K562 (cell line): ENCODE data around the gene C1QTNF6. TPM values are rescaled to one million over a fixed set of nuclear protein-coding genes. Genes with fewer than 3 reads are reported as not detected.

Source experiments
- ATAC-seq: fragments of 200-7000 bp; cut with Tn5 transposase; 3 replicates; pipeline ENCODE4 v1.9.1; 2020; ENCODE audit warnings: moderate library complexity
- BruUV-seq: library from RNA; stranded (reverse); fragments of 400-500 nt; replicated peaks from 2 replicates; lab custom pipeline; 2021; lab: Mats Ljungman, UMichigan
- CTCF ChIA-PET: fragments of 300-600 bp; formaldehyde crosslinking; extraction: SDS; loops from one replicate; lab custom pipeline; 2021; ENCODE audit warnings: low intra/inter-chr PET ratio; lab: Yijun Ruan, JAX
- POLR2A ChIA-PET: fragments of 300-600, 350-650 bp; sonication (Branson Sonifier 250); formaldehyde crosslinking; extraction: SDS; loops from one replicate; lab custom pipeline; 2021; ENCODE audit warnings: antibody characterized with exemption, inconsistent platforms; lab: Yijun Ruan, JAX
- DNase-seq, 4 experiments: peaks; one replicate each; pipeline versions ENCODE4 v3.0.0 to v3.0.0-alpha.2; 2011 to 2018; ENCODE audit warnings: low spot score in 3 of 4, mixed read lengths in 3 of 4; ENCODE audit errors: extremely low read depth in 1 of 4
- FAIRE-seq: peaks from 2 replicates; lab custom pipeline; 2011; peaks lifted over from hg19 to GRCh38; lab: Jason Lieb, UNC
- H2AFZ ChIP-seq: 2 replicates; pipeline ENCODE4 v1.6.0; 2011; ENCODE audit warnings: low read depth, low read length, control low read depth, inconsistent platforms
- H3K27ac ChIP-seq: fragments of 200-600 bp; 3 replicates; pipeline ENCODE4 v1.8.0; 2011; ENCODE audit warnings: low read depth, mild to moderate bottlenecking, control low read depth, inconsistent platforms, low read length, moderate library complexity, mixed read lengths; ENCODE audit errors: extremely low read depth
- H3K27me3 ChIP-seq, 2 experiments: fragments of 300-600 bp in 1 of 2; 2 replicates in 1 of 2; 3 replicates in 1 of 2; pipeline versions ENCODE4 v1.6.0 to v1.8.0; 2011; ENCODE audit warnings: inconsistent platforms in 2 of 2, low read length in 2 of 2, mild to moderate bottlenecking in 1 of 2, mixed read lengths in 1 of 2, moderate library complexity in 1 of 2; ENCODE audit not compliant: control insufficient read depth in 2 of 2, insufficient read depth in 2 of 2
- H3K36me3 ChIP-seq: fragments of 300-600 bp; 3 replicates; pipeline ENCODE4 v1.8.0; 2011; ENCODE audit warnings: mild to moderate bottlenecking, low read length, inconsistent platforms; ENCODE audit not compliant: control insufficient read depth, insufficient read depth
- H3K4me1 ChIP-seq, 2 experiments: fragments of 200-600 bp in 1 of 2; replicated peaks in 1 of 2; 2 replicates in 1 of 2; 3 replicates in 1 of 2; pipeline versions ENCODE4 v1.5.1 to v1.8.0; 2011; ENCODE audit warnings: inconsistent platforms in 2 of 2, low read length in 2 of 2, mild to moderate bottlenecking in 1 of 2, mixed read lengths in 1 of 2, moderate library complexity in 1 of 2; ENCODE audit not compliant: control insufficient read depth in 2 of 2, insufficient read depth in 2 of 2
- H3K4me2 ChIP-seq: 2 replicates; pipeline ENCODE4 v1.6.1; 2011; ENCODE audit warnings: low read length, control low read depth, inconsistent platforms, mixed read lengths; ENCODE audit not compliant: insufficient read depth
- H3K4me3 ChIP-seq: fragments of 200-600 bp; sonication (generic), shearing (Covaris generic); 2 replicates; pipeline ENCODE4 v1.5.1; 2016; ENCODE audit warnings: control low read depth, inconsistent platforms
- H3K79me2 ChIP-seq: fragments of 200-600 bp; 3 replicates; pipeline ENCODE4 v1.8.0; 2011; ENCODE audit warnings: low read length, inconsistent platforms; ENCODE audit not compliant: control insufficient read depth, insufficient read depth
- H3K9ac ChIP-seq, 2 experiments: 2 replicates each; pipeline versions ENCODE4 v1.6.0 to v1.6.1; 2011; ENCODE audit warnings: low read depth in 2 of 2, low read length in 2 of 2, control low read depth in 1 of 2, inconsistent platforms in 1 of 2, mild to moderate bottlenecking in 1 of 2, mixed read lengths in 1 of 2; ENCODE audit not compliant: insufficient read depth in 1 of 2
- H3K9me1 ChIP-seq: one replicate; pipeline ENCODE4 v1.6.0; 2011; ENCODE audit warnings: inconsistent platforms, mild to moderate bottlenecking, low read length, moderate library complexity; ENCODE audit not compliant: control insufficient read depth, insufficient read depth
- H3K9me3 ChIP-seq: replicated peaks from 2 replicates; pipeline ENCODE4 v1.5.1; 2011; ENCODE audit warnings: low read depth, low read length, inconsistent platforms; ENCODE audit not compliant: control insufficient read depth, insufficient read depth
- H4K20me1 ChIP-seq: replicated peaks from 2 replicates; pipeline ENCODE4 v1.6.1; 2011; ENCODE audit warnings: low read length, inconsistent platforms, mixed read lengths; ENCODE audit not compliant: control insufficient read depth, insufficient read depth
- EP400 ChIP-seq: fragments of 450-650 bp; IDR thresholded peaks from 2 replicates; pipeline ENCODE4 v1.6.1; 2017; ENCODE audit warnings: antibody characterized with exemption, mild to moderate bottlenecking, moderate library complexity
- POLR3A ChIP-seq: IDR thresholded peaks from 2 replicates; pipeline ENCODE4 v1.6.1; 2011; ENCODE audit warnings: borderline replicate concordance, mild to moderate bottlenecking, moderate library complexity; ENCODE audit not compliant: insufficient read length, insufficient read depth; ENCODE audit errors: extremely low read depth
- RBM25 ChIP-seq: fragments of 200-400 bp; formaldehyde crosslinking; IDR thresholded peaks from 2 replicates; pipeline ENCODE4 v1.6.1; 2018; ENCODE audit warnings: low read length, low read depth, moderate library complexity; ENCODE audit not compliant: severe bottlenecking
- RFX1 ChIP-seq: fragments of 450-650 bp; IDR thresholded peaks from 2 replicates; pipeline ENCODE4 v1.6.1; 2016; ENCODE audit warnings: mild to moderate bottlenecking, moderate library complexity
- RUNX1 ChIP-seq: sonication (generic); IDR thresholded peaks from 2 replicates; pipeline ENCODE4 v1.6.1; 2016; ENCODE audit warnings: antibody characterized with exemption, low read depth
- SRSF1 ChIP-seq: fragments of 200-400 bp; formaldehyde crosslinking; IDR thresholded peaks from 2 replicates; pipeline ENCODE4 v1.6.1; 2017; ENCODE audit warnings: mild to moderate bottlenecking, low read depth, low read length, moderate library complexity
- TOE1 ChIP-seq, 2 experiments: fragments of 450-650 bp in 1 of 2; sonication (generic) in 1 of 2; formaldehyde crosslinking in 1 of 2; IDR thresholded peaks; 2 replicates each; pipeline versions ENCODE4 v1.7.1 to v1.8.0; 2016 to 2022; ENCODE audit warnings: borderline replicate concordance in 2 of 2, mild to moderate bottlenecking in 2 of 2, antibody characterized with exemption in 1 of 2, inconsistent platforms in 1 of 2, low read depth in 1 of 2, missing genetic modification reagents in 1 of 2, moderate library complexity in 1 of 2
- USF2 ChIP-seq: sonication (generic); formaldehyde crosslinking; IDR thresholded peaks from 2 replicates; pipeline ENCODE4 v1.5.0; 2020; ENCODE audit warnings: missing genetic modification reagents
- ZNF134 ChIP-seq: fragments of 250-450 bp; sonication (Bioruptor Pico); conservative IDR thresholded peaks from 2 replicates; pipeline ENCODE4 v1.4.0; 2020
- ZNF311 ChIP-seq: fragments of 250-450 bp; sonication (Bioruptor Pico); IDR thresholded peaks from 2 replicates; pipeline ENCODE4 v1.4.0; 2020; ENCODE audit warnings: mild to moderate bottlenecking, moderate library complexity
- ZNF512 ChIP-seq: IDR thresholded peaks from 2 replicates; pipeline ENCODE4 v1.6.1; 2016; ENCODE audit warnings: missing genetic modification characterization, missing compliant biosample characterization
- in situ Hi-C: fragments of 300-500 bp; cut with MboI; formaldehyde crosslinking; loops from 4 replicates; pipeline ENCODE4 v1.15.0; 2018; ENCODE audit warnings: inconsistent platforms, mixed read lengths
- intact Hi-C: fragments of 100-400 bp; cut with micrococcal nuclease; formaldehyde crosslinking; loops from 2 replicates; pipeline ENCODE4 v1.14.2; 2022
- polyA plus RNA-seq, 8 experiments: library from polyadenylated mRNA; depleted of rRNA in 4 of 8; stranded (reverse) in 5 of 8; unstranded in 3 of 8; fragments of >200 nt; fragmentation: Nextera tagmentation in 2 of 8; fragmentation: Illumina TruSeq in 1 of 8; extraction: Ambion mirVana in 2 of 8; extraction: Trizol in 1 of 8; gene quantifications; 2 replicates each; pipeline versions ENCODE4 v1.2.1 to v1.2.3, GENCODE V29; 2011 to 2014; ENCODE audit warnings: inconsistent platforms in 1 of 8, missing spikeins in 1 of 8
- total RNA-seq, 7 experiments: library from RNA; depleted of rRNA in 6 of 7; stranded (reverse); fragments of >200 nt in 6 of 7; fragmentation: Illumina TruSeq in 2 of 7; extraction: Trizol in 2 of 7; gene quantifications; 2 replicates each; pipeline versions ENCODE4 v1.2.1 to v1.2.3, GENCODE V29; 2011 to 2021; ENCODE audit warnings: low replicate concordance in 1 of 7
- TF ChIP-seq, protein P1 (sequence below): sonication (generic); formaldehyde crosslinking; IDR thresholded peaks from 2 replicates; pipeline ENCODE4 v1.8.0; 2022; ENCODE audit warnings: missing genetic modification reagents, mild to moderate bottlenecking, borderline replicate concordance
- TF ChIP-seq, protein P2 (sequence below), 2 experiments: fragments of 450-650 bp; IDR thresholded peaks; 2 replicates each; pipeline ENCODE4 v1.6.1; 2018; ENCODE audit warnings: mild to moderate bottlenecking in 2 of 2, low read depth in 1 of 2; ENCODE audit not compliant: partially characterized antibody in 2 of 2

The C1QTNF6 gene
- total and polyA plus RNA-seq, 9 of the 15 experiments (the other 6 are each of a cell fraction or from before 2014, with no cell fraction given), result 0.18 to 0.92 (median 0.55) TPM

GRCh38 chr22:37151401-37151800, 36.6 kb downstream of the C1QTNF6 start:
- BruUV-seq, result no TSS peak
- TF ChIP-seq ZNF512 (no peak), RBM25 (no peak), POLR3A (no peak), RUNX1 (no peak), RFX1 (no peak), EP400 (no peak), TOE1 (IDR thresholded peaks at IDR 0.05; ENCODE audit: borderline replicate concordance) (no peak), TOE1 (CRISPR knock-in tag; IDR thresholded peaks at IDR 0.05; ENCODE audit: borderline replicate concordance, low read depth) (no peak), SRSF1 (no peak), ZNF311 (no peak), ZNF134 (CRISPR knock-in tag) (no peak), USF2 (CRISPR knock-in tag) (no peak)
- TF ChIP-seq, protein P1, sequence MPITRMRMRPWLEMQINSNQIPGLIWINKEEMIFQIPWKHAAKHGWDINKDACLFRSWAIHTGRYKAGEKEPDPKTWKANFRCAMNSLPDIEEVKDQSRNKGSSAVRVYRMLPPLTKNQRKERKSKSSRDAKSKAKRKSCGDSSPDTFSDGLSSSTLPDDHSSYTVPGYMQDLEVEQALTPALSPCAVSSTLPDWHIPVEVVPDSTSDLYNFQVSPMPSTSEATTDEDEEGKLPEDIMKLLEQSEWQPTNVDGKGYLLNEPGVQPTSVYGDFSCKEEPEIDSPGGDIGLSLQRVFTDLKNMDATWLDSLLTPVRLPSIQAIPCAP (CRISPR knock-in tag), result no peak
- TF ChIP-seq, protein P2, sequence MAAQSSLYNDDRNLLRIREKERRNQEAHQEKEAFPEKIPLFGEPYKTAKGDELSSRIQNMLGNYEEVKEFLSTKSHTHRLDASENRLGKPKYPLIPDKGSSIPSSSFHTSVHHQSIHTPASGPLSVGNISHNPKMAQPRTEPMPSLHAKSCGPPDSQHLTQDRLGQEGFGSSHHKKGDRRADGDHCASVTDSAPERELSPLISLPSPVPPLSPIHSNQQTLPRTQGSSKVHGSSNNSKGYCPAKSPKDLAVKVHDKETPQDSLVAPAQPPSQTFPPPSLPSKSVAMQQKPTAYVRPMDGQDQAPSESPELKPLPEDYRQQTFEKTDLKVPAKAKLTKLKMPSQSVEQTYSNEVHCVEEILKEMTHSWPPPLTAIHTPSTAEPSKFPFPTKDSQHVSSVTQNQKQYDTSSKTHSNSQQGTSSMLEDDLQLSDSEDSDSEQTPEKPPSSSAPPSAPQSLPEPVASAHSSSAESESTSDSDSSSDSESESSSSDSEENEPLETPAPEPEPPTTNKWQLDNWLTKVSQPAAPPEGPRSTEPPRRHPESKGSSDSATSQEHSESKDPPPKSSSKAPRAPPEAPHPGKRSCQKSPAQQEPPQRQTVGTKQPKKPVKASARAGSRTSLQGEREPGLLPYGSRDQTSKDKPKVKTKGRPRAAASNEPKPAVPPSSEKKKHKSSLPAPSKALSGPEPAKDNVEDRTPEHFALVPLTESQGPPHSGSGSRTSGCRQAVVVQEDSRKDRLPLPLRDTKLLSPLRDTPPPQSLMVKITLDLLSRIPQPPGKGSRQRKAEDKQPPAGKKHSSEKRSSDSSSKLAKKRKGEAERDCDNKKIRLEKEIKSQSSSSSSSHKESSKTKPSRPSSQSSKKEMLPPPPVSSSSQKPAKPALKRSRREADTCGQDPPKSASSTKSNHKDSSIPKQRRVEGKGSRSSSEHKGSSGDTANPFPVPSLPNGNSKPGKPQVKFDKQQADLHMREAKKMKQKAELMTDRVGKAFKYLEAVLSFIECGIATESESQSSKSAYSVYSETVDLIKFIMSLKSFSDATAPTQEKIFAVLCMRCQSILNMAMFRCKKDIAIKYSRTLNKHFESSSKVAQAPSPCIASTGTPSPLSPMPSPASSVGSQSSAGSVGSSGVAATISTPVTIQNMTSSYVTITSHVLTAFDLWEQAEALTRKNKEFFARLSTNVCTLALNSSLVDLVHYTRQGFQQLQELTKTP (IDR thresholded peaks at IDR 0.05; ENCODE audit: low read depth in 1 of 2, partially characterized antibody in 2 of 2), result no peak

More at GRCh38 chr22:37151401-37151800, 36.6 kb downstream of the C1QTNF6 start:
- FAIRE-seq (no peak), ATAC-seq (no peak), DNase-seq (no peak)
- Histone ChIP-seq H3K27me3 (peaks cover 0 to 26% of the 10 kb centered on the region in 2 experiments; a peak in 3 of 5 replicates), H3K27ac (no peak overlapping the region), H3K4me1 (peaks cover 0 to 6% of the 10 kb centered on the region in 2 experiments; a peak in 2 of 5 replicates), H3K79me2 (no peaks in the 10 kb centered on the region), H3K9me1 (no peaks in the 10 kb centered on the region), H3K9me3 (no peaks in the 10 kb centered on the region), H3K36me3 (no peaks in the 10 kb centered on the region), H4K20me1 (no peaks in the 10 kb centered on the region; the same call in 1 of the 2 replicates), H3K4me3 (no peak overlapping the region), H2AFZ (no peak overlapping the region), H3K4me2 (no peak overlapping the region), H3K9ac (no peak overlapping the region)
- CTCF ChIA-PET, result no interaction called here
- POLR2A ChIA-PET, result no interaction called here
- intact Hi-C loops (no loop called here), in situ Hi-C loops (no loop called here)
